Tibial artery (tissue), 4 donors: ENCODE results near the gene NENF.

Experiments
- DNase-seq, 2 donors: peaks; one replicate each; pipeline ENCODE4 v3.0.0-alpha.2; 2019
- H3K27ac ChIP-seq, 2 donors: fragments of 200-600 bp; sonication (generic) in 1 of 2; 1 replicate in 1 of 2; 2 replicates in 1 of 2; pipeline ENCODE4 v1.5.1; 2018 to 2019; ENCODE audit warnings: mild to moderate bottlenecking in 1 of 2
- H3K27me3 ChIP-seq, 2 donors: fragments of 200-600 bp; sonication (generic) in 1 of 2; one replicate each; pipeline versions ENCODE4 v1.5.1 to v1.6.0; 2016 to 2019
- H3K36me3 ChIP-seq, 3 donors: fragments of 200-600 bp; sonication (generic) in 2 of 3; one replicate each; pipeline ENCODE4 v1.5.1; 2016 to 2019; ENCODE audit warnings: mild to moderate bottlenecking in 2 of 3
- H3K4me1 ChIP-seq, 4 donors: fragments of 200-600 bp; sonication (generic) in 2 of 4; 1 replicate in 3 of 4; 2 replicates in 1 of 4; pipeline ENCODE4 v1.5.1; 2016 to 2019
- H3K4me3 ChIP-seq, 2 donors: fragments of 200-600 bp; sonication (generic) in 1 of 2; 1 replicate in 1 of 2; 2 replicates in 1 of 2; pipeline ENCODE4 v1.5.1; 2018 to 2019; ENCODE audit warnings: mild to moderate bottlenecking in 2 of 2
- H3K9me3 ChIP-seq, 3 donors: fragments of 200-600 bp; sonication (generic) in 1 of 3; one replicate each; pipeline ENCODE4 v1.5.1; 2016 to 2019
- intact Hi-C: fragments of 100-400 bp; cut with DNase I; formaldehyde crosslinking; loops from one replicate; pipeline ENCODE4 v1.15.0; 2023; ENCODE audit warnings: low total_unique reads
- TF ChIP-seq, protein P1 (sequence below), 2 experiments: fragments of 200-600 bp in 1 of 2; fragments of 450-650 bp in 1 of 2; IDR thresholded peaks; one replicate each; pipeline ENCODE4 v1.5.1; 2017 to 2019; ENCODE audit warnings: antibody characterized with exemption in 2 of 2, mild to moderate bottlenecking in 1 of 2, moderate library complexity in 1 of 2

Gene NENF

GRCh38 chr1:212412374-212412773 lies 20.3 kb upstream of the NENF start:
- Histone ChIP-seq H3K9me3 (no peaks in the 10 kb centered on the region), H3K36me3 (peaks cover under 1 to 33% (median 14%) of the 10 kb centered on the region in 3 donors), H3K27me3 (no peaks in the 10 kb centered on the region), H3K4me1 (peaks cover 0 to 12% (median 7%) of the 10 kb centered on the region in 4 donors), H3K4me3 (no peak overlapping the region), H3K27ac (no peak overlapping the region)
- intact Hi-C loops = no loop called here
- TF ChIP-seq, protein P1, sequence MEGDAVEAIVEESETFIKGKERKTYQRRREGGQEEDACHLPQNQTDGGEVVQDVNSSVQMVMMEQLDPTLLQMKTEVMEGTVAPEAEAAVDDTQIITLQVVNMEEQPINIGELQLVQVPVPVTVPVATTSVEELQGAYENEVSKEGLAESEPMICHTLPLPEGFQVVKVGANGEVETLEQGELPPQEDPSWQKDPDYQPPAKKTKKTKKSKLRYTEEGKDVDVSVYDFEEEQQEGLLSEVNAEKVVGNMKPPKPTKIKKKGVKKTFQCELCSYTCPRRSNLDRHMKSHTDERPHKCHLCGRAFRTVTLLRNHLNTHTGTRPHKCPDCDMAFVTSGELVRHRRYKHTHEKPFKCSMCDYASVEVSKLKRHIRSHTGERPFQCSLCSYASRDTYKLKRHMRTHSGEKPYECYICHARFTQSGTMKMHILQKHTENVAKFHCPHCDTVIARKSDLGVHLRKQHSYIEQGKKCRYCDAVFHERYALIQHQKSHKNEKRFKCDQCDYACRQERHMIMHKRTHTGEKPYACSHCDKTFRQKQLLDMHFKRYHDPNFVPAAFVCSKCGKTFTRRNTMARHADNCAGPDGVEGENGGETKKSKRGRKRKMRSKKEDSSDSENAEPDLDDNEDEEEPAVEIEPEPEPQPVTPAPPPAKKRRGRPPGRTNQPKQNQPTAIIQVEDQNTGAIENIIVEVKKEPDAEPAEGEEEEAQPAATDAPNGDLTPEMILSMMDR (IDR thresholded peaks at IDR 0.05) = no peak
- DNase-seq = no peak

GRCh38 chr1:212413902-212414327 lies 18.8 kb upstream of the NENF start:
- Histone ChIP-seq H3K9me3 (no peaks in the 10 kb centered on the region), H3K36me3 (peaks cover 0 to 29% (median 14%) of the 10 kb centered on the region in 3 donors), H3K27ac (peak overlapping the region in 1 of 2 donors; percentile 64), H3K4me1 (peaks cover 0 to 12% (median 7%) of the 10 kb centered on the region in 4 donors), H3K4me3 (peak overlapping the region; percentile 72 to 93), H3K27me3 (no peaks in the 10 kb centered on the region)
- intact Hi-C loops = no loop called here
- DNase-seq = no peak
- TF ChIP-seq, protein P1 (IDR thresholded peaks at IDR 0.05) = no peak

GRCh38 chr1:212414328-212415106 lies 18.2 kb upstream of the NENF start, which contains the start of gene PACC1:
TSS of gene PACC1 (minus strand) at chr1:212414886. CDS start at chr1:212414757, 129 bp downstream.
- peaks cover 0 to 23% (median 12%) of the 10 kb centered on the region in 3 donors for H3K36me3 ChIP-seq
- H3K4me1 ChIP-seq = peaks cover 0 to 12% (median 7%) of the 10 kb centered on the region in 4 donors
- intact Hi-C loops = no loop called here
- peak within 1 kb of the TSS; percentile 51 to 64 for H3K27ac ChIP-seq
- TF ChIP-seq, protein P1 (IDR thresholded peaks at IDR 0.05) = no peak
- H3K27me3 ChIP-seq = no peaks in the 10 kb centered on the region
- peak; percentile 87 to 92 for DNase-seq
- no peaks in the 10 kb centered on the region for H3K9me3 ChIP-seq
- peak within 1 kb of the TSS; percentile 72 to 93 for H3K4me3 ChIP-seq

GRCh38 chr1:212415107-212415841 lies 17.4 kb upstream of the NENF start:
- TF ChIP-seq, protein P1 (IDR thresholded peaks at IDR 0.05) = no peak
- H3K4me1 ChIP-seq = peaks cover 0 to 12% (median 7%) of the 10 kb centered on the region in 4 donors
- DNase-seq = no peak
- intact Hi-C loops = no loop called here
- peaks cover 0 to 15% (median 5%) of the 10 kb centered on the region in 3 donors for H3K36me3 ChIP-seq
- H3K27me3 ChIP-seq = no peaks in the 10 kb centered on the region
- H3K4me3 ChIP-seq = peak overlapping the region; percentile 72 to 93
- H3K27ac ChIP-seq = peak overlapping the region; percentile 51 to 64
- H3K9me3 ChIP-seq = no peaks in the 10 kb centered on the region

GRCh38 chr1:212421165-212421564 lies 11.6 kb upstream of the NENF start:
- intact Hi-C loops = no loop called here
- TF ChIP-seq, protein P1 (IDR thresholded peaks at IDR 0.05) = no peak
- DNase-seq = no peak
- Histone ChIP-seq H3K36me3 (no peaks in the 10 kb centered on the region), H3K27ac (no peak overlapping the region), H3K4me3 (no peak overlapping the region), H3K4me1 (no peaks in the 10 kb centered on the region), H3K9me3 (no peaks in the 10 kb centered on the region), H3K27me3 (no peaks in the 10 kb centered on the region)
